ENCODE results near the gene EPS15.
A peak's percentile ranks its signal among the peaks of the same experiment; 100 is the strongest.
"Not testable (repeated sequence)": the region's sequence is repeated elsewhere in the genome, so short reads cannot be mapped to it uniquely, and the experiment has no call there.

Gene EPS15

DNA sequence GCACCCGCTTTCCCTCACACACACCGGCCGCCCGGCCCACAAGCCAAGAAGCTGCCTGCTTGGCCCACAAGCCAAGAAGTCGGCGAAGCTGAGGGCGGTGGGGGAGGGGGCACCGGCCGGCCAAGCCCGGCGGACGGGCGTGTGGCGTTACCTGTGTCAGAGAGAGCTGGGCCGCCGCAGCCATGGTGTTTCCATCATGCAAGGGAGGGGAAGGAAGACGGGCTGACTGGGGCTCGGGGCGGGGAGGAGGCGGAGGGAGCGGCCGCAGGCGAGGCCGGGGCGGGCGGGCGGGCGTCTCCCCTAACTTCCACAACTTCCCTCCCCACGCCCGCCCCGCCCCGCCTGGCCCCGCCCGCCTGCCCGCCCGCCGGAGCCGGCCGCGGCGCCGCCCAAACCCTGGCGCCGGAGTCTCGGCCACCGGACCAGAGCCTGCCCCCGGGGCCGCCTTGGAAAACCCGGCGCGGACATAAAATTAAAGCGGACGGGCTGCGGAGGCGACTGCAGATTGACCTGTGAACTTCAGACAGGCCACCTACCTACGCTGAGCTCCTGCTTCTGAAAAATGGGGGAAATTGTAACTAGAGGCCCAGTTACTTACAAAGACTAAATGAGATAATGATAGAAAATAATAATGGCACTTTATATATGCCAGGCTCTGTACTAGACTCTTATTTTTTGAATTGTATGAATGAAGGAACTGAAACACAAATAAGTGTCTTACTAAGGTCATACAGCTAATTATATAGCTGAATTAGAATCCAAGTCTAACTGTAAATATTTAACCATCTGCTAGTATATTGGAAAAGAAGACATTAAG, at the start of gene EPS15:
Gene EPS15, minus strand, starts transcription at position 219 of the 817 bp plus-strand sequence. Its CDS starts 35 bp downstream, at position 184.
- DNase-seq: peak; percentile 74

DNA sequence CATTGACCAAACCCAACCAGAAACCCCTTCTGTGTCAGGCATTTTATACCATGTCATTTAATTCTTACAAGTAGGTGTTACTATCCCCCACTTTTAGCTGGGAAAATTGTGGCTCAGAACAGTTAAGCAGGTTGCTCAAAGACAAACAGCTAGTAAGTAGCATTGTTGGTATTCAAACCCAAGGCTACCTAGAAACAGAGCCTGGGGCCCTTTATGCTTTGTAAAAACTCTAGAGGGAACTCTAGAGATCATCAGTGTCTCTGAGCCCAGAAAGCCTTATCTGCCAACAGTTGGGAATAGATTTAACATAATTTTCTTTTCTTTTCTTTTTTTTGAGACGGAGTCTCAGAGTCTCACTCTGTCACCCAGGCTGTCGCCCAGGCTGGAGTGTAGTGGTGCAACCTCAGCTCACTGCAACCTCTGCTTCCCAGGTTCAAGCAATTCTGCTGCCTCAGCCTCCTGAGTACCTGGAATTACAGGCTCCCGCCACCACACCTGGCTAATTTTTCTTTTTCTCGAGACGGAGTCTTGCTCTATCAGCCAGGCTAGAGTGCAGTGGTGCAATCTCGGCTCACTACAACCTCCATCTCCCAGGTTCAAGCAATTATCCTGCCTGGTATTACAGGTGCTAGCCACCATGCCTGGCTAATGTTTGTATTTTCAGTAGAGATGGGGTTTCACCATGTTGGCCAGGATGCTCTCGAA, 49.3 kb upstream of the EPS15 start:
- no peak for DNase-seq

DNA sequence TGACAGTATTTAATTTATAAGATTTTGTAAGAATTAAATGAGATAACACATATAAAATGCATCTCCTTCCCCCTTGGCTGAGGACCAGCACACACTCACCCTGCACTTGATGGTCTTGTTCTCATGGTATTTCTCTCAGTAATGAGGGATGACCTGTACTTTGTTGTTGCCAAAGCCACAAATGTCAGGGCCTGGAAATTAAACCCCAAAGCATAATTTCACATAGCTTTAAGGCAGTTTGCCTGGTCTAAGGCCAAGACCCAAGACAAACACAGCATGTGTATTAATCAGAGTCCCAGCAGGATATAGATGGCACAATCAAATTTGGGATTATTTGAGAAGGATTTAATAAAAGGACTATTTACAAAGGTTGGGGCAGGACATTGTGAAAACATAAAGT, 48.6 kb upstream of the EPS15 start:
- DNase-seq: no peak

- no peak for DNase-seq
Measured at GRCh38 chr1:51566260-51566659, 47.2 kb upstream of the EPS15 start.

GRCh38 chr1:51565009-51565408, 45.9 kb upstream of the EPS15 start:
- DNase-seq: no peak

- DNase-seq: no peak
Measured at GRCh38 chr1:51564124-51564523, 45.1 kb upstream of the EPS15 start.

GRCh38 chr1:51561702-51562101, 42.6 kb upstream of the EPS15 start:
- no peak for DNase-seq

GRCh38 chr1:51560895-51561294, 41.8 kb upstream of the EPS15 start:
- DNase-seq: not testable (repeated sequence)

GRCh38 chr1:51560034-51560433, 41.0 kb upstream of the EPS15 start:
- no peak for DNase-seq

DNA sequence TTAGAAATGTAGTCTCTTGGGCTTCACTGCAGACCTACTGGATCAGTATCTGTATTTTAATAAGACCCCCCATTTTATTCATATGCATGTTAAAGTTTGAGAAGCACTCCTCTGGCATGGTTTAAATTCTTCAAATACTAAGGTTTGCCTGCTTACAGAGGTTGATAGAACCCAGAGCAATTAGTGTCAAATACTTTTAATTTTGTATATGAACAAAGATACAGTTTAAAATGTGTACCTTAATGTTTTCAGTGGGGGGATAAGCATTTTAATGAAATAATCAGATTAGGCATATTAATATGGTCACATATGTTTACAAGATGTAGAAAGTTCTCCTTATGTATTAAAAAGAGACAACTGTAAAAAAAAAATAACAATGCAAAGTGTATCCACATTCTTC, 40.4 kb upstream of the EPS15 start:
- no peak for DNase-seq

DNA sequence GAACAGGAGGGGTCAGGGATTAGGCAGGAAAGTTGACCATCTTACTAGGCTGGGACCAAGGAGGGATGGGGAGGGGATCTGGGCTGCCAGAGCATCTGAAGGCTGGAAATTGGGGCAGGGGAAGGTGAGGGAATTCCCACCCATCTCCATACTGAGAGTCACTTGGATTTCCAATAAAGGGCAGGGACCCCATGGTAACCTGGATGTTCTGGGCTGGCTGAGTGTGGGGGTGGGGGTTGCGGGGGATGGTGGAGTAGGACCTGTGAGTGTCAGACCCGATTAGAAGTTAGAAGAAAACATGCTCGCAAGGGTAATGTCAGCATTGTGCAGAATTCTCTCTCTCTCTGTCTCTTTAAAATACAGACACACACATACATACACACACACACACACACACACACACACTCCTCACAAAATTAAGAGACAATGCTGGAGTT, 40.0 kb upstream of the EPS15 start:
- DNase-seq: no peak

GRCh38 chr1:51558375-51558924, 39.4 kb upstream of the EPS15 start:
- DNase-seq: no peak

DNA sequence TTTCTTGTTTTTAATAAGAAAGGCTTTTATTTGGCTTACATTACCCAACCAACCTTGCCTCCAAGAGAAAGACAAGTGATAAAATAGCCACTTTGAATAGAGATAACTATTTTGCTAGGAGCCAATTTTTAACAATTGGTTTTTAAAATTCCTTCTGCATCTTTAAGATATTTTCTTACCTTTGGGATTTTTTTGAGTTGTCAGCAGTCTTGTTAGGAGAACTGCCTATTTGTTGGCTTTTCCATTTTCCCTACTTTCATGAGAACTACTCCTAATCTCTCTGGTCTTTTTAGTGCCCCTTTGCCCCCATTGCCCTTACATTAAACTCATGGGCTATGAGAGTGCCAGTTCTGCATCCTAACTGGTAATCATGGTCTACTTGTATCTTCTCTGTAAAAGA, 38.1 kb upstream of the EPS15 start:
- no peak for DNase-seq

- no peak for DNase-seq
Measured at GRCh38 chr1:51555866-51556619, 37.0 kb upstream of the EPS15 start.

GRCh38 chr1:51553911-51554310, 34.8 kb upstream of the EPS15 start:
- no peak for DNase-seq

- DNase-seq: no peak
Measured at GRCh38 chr1:51552929-51553807, 34.1 kb upstream of the EPS15 start.

- DNase-seq: no peak
Measured at GRCh38 chr1:51551848-51552296, 32.8 kb upstream of the EPS15 start.

DNA sequence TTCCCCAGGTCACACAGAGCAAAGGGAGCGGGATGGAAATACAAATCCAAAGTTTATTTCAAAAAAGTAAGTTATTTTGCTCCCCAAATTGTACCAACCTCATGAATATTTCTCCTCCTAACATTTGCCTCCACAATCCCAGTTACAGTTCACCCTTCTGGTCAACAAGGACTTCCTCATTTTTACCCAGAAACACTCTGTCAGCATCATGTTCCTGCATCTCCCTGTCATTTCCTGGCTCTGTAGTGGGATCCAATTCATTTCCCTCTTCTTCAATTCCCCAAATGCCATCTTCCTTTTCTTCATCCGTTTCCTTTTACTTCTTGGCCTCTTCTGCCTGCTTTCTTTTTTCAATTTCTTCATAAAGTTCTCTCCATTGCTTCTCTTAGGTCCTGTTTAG, 32.0 kb upstream of the EPS15 start:
- DNase-seq: no peak

DNA sequence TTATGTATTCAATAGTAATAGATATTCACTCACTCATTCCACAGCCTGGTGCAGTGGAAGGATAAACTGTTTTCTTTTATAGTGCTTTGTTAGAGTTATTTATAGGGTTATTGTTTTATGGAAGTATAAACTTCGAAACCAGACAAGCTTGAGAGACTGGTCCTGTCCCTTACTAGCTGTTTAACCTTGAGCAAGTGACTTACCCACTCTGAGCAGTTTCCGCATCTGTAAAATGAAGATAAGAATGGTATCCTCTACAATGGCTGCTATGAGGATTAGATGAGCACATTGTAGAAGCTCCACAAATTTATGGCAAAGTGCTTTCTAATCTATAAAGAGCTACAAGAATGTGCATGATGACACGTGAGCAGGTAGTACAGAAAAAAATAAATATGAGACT, 30.8 kb upstream of the EPS15 start:
- no peak for DNase-seq

DNA sequence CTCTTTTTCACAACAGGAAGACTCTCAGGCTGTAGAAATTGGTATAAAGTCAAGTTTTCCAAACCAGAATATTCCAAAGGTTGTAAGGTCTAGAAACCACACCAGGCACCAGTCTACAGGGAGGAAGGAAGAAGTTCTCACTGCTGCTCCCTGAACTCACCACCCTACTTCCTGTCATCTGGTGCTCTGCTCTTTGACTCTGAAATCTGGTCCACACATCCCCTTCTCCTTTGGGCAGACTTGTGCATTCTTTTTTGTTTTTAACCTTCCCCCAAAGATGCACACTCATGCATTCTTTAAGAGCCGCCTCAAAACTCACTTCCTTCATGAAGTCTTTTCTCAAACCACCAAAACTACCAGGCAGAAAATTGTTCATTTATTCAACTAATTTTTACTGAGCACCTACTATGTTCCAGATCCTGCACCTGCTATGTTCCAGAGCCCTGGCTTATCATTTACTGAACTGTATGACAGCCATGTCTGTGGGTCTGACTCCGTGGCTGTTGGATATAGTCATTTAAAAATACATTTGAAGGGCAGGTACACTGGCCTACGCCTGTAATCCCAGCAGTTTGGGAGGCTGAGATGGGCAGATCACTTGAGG, 30.1 kb upstream of the EPS15 start:
- DNase-seq: no peak

DNA sequence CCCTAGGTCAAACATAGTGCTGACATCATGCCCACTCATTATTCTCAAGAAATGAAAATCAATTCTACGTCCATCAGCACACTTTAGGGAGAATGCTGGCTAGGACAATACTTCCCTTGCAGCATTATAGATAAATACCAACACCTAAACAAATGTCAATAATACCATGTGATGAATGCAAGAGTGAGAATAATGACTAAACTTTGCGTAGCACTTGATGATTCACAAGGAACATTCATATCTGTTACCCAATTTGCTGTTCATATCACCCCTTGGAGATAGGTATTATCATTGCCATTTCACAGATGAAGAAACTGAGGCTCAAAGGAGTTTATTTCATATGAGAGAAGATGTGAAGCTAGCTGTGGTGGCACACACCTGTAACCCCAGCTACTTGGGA, 24.8 kb upstream of the EPS15 start:
- DNase-seq: no peak

Data from NCI-H446 treated with DMSO at 0.1 percent for 48 hours (cell line).